ENCODE measurements around the gene MFN2.

MFN2 gene

GRCh38 chr1:11985171-11985570, 4.9 kb downstream of the MFN2 start:
- H3K4me3 ChIP-seq (ENCODE audit: low read depth, low read length), result no peak overlapping the region
- TF ChIP-seq CTCF (IDR thresholded peaks at IDR 0.05; ENCODE audit: borderline replicate concordance, insufficient read depth, low read depth, low read length), result no peak

GRCh38 chr1:11985851-11986250, 5.6 kb downstream of the MFN2 start:
- H3K4me3 ChIP-seq (ENCODE audit: low read depth, low read length), result no peak overlapping the region
- TF ChIP-seq CTCF (IDR thresholded peaks at IDR 0.05; ENCODE audit: borderline replicate concordance, insufficient read depth, low read depth, low read length), result no peak

GRCh38 chr1:11989669-11990068, 9.4 kb downstream of the MFN2 start:
- TF ChIP-seq CTCF (IDR thresholded peaks at IDR 0.05; ENCODE audit: borderline replicate concordance, insufficient read depth, low read depth, low read length), result no peak
- H3K4me3 ChIP-seq (ENCODE audit: low read depth, low read length), result no peak overlapping the region

- TF ChIP-seq CTCF (IDR thresholded peaks at IDR 0.05; ENCODE audit: borderline replicate concordance, insufficient read depth, low read depth, low read length), result no peak
- H3K4me3 ChIP-seq (ENCODE audit: low read depth, low read length), result no peak overlapping the region
Observed at GRCh38 chr1:11990303-11991032, 10.2 kb downstream of the MFN2 start.

- no peak for TF ChIP-seq CTCF (IDR thresholded peaks at IDR 0.05; ENCODE audit: borderline replicate concordance, insufficient read depth, low read depth, low read length)
- H3K4me3 ChIP-seq (ENCODE audit: low read depth, low read length), result no peak overlapping the region
Observed at GRCh38 chr1:11991969-11992676, 11.9 kb downstream of the MFN2 start.

GRCh38 chr1:11997081-11997850, 17.0 kb downstream of the MFN2 start:
- no peak overlapping the region for H3K4me3 ChIP-seq (ENCODE audit: low read depth, low read length)
- no peak for TF ChIP-seq CTCF (IDR thresholded peaks at IDR 0.05; ENCODE audit: borderline replicate concordance, insufficient read depth, low read depth, low read length)

Measured in GM12875 (cell line).